M059J (cell line): ENCODE results near the gene SYT6. TPM values are rescaled to one million over a fixed set of nuclear protein-coding genes. Genes with fewer than 3 reads are reported as not detected.

Experiments used
- DNase-seq: peaks from one replicate; pipeline ENCODE4 v3.0.0-alpha.2; 2012; ENCODE audit warnings: low read depth
- total RNA-seq: library from RNA; depleted of rRNA; stranded (reverse); fragments of >200 nt; shearing (Covaris generic); gene quantifications from 2 replicates; pipeline ENCODE4 v1.2.3, GENCODE V29; 2014

SYT6 gene
- total RNA-seq, 1 experiment from 2014 or later: not detected

DNA sequence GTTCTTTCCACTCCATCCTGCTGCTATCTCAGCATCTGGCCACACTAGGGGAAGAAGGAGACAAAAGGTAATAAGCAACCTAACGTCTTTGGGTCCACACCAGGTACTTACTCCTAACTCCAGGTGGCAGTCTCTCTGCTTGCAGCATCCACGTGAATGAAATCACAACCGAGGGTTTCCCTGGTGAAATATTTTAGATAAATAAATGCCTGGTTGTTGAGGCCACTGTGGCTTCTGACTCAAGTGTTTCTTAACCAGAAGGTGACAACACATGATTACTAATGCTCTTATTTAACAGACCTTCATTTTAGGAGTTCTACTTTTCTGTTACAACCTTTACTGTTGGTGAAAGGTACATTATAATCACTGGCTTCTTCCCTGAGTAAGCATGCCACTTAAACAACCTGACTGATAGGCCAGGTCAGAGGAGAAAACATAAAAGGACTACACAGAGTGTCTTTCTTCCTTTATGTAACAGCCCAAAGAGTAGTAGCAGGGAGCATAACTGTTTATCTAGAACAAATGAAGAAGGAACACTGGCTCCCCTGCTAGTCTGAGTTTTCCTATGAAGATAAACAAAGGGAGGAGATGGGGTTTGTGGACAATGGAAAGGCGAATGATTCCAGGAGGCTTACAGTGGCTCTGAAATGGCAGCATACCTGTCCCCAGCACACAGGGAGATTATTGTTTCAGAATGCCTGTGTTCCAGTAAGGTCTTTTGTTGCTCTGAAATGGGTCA is 59.9 kb downstream of the SYT6 start:
- peak; percentile 85 for DNase-seq

DNA sequence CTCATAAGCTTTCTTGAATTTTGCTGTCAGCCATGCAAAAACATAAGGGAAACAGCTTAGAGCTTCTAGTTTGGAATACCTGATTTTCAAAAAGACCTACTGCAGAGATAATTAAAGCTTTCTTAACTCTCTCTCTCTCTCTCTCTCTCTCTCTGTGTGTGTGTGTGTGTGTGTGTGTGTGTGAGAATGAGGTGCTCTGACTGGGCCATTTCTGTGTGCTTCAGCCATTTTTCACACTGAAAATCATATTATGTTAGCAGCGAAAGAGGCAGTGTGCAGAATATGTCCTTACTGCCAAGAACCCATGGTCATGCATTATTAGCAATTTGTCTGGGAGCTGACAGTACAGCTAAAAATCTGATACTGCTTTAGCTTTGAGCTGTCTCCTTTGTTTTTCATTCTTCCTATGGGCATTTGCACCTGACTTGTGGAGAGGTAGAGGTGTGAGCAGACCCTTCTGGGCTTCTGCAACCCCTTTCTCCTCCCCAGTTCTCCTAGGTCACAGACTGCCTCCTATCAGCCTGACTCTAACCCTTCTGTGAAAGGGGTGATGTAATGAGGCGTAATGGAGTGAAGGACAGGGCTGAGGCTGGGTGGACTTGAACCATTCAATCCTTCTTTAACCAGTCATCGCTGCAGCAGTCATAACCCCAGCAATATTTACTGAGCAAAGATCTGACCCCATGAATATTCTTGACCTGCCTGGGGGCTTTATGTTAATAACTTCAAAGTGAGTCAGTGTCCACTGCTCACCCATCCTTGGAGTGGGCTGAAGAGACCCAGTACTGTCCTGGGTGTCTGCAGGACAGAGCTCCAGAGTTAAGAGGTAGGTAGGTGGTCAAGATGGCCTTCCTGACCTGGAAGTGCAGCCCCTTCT is 61.2 kb downstream of the SYT6 start:
- DNase-seq: peak; percentile 19

DNA sequence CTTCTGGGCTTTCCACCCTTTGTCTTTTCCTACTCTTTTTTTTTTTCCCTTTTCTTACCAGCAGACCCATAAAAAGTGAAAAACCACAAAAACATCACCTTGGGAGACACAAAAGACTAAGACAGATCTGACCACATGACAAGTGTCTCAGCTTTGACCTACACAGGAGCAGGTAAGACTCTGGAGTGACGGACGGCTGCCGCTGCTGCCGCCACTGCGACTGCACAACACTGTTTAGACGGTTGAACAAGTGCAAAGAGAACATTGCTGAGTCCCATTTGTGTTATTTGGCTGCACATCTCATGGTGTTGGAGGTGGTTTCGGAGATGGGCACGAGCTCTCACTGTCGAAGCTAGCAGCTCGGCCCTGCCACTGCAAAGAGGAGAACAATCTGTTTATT is 62.0 kb downstream of the SYT6 start:
- DNase-seq: no peak

DNA sequence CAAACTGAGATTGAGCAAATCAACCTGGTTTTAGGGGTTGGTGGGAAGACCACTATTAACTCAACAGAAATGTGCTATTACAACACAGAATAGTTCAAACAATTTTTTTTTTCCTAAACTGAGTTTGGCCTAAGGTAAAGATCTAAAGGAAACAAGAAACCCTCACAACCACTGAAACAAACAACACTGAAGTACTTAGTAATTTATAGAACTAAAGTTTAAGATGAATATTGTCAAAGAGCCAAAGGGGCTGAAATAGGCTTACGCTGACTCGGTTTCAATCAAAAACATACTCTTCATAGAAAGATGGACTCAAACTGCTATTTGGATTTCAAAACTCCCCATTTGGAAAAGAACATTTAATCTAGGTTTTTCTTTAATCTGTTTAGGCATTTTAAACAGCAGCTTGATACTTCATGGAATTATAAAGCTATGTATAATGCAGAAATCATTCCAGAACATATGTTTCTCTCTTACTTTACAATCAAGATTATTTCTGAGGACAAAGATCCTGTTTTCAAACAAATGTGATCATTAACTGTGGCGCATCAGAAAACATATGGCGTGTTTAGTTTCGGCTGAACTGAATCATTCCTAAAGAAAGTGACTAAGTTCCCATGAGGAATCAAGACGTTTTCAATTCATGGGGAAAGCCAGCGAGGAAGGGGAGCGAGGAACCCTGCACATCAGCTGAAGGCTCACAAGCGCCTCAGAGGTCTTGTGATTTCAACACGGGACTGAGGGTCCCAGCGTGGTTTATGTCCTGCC is 62.7 kb downstream of the SYT6 start:
- DNase-seq: no peak

DNA sequence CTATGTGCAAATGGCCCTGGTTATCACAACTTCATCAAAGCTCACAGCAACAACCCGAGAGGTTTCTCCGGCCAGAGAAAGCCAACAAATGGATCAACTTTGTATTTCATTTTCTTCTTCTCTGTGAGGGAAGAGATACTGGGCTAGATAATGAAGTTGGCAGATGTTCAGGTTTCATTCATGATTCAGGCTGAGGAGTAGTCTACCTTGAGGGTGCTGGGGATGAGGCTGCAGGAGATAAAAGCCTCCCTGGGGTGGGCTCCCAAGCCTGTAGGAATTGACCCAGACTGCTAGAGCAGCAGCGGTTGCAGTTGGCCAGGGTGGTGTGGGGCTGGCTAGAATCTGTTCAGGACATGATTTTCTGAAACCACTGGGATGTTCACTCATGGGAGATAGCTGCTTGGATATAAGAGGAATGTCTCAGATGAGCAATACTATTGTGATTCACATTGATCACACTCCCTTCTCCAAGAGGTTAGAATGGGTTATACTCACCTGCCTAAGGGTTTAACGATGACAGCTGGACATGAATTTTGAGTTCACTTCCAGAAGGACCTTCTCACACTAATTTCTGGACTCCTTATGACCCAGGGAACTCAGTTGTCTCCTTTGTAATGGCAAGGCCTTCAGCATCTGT is 64.0 kb downstream of the SYT6 start:
- no peak for DNase-seq

DNA sequence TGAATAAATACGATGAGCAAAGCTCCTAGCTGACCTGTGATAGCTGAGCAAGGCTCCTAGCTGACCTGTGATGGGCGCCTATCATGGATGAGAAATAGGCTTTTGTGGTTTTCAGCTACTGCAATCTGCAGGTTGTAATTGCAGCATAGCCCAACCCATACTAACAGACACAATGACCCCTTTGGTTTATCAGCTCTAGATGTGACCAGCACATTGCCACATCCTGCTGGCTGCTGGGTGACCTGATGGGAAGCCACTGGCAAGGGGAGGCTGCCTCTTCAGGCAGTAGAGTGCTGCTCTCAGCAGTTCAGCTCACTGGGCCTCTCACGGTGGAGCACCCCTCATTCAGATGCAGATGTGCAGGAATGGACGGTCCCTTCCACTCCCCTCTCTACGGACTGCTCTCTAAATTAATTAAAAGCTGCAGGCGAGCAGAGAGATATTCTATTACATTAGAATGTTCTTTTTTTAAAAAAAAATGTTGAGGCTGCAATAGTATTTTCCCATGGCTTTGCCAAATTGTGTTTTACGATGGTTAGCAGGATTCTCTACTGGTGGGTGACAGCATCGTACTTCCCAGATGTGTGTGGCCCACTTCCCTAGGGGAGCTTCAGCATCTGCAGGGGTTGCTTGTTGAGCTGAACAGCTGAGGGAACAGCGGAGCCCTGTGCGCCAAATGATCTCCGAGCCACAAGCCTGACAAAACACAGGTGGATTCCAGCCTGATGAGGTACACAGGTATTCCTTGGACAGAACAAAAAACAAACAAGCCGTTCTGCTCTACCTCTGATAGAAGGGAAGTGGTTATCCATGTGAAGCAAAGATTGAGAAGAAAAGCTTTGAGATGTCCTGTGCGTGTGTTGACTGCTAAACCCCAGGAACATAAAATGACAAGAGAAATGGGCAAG is 65.0 kb downstream of the SYT6 start:
- peak; percentile 54 for DNase-seq

DNA sequence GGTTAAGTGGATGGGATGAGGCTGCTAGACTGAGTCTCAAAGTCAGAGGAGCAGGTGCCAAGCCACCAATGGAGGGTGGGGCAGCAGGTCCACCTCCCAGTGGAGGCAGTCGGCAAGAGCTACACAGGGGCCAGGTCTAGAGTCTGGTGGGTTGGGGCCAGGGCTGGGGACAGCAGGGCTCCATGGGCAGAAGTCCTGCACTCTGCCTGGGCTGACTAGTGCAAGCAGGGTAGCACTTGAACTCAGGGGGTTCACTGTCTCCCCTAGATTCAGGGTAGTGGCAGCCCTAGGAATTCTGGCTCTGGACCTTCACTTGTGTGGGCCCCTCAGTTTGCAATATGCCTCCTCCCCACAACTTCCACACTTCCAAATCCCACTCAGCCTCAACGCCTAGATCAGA is 66.2 kb downstream of the SYT6 start:
- DNase-seq: no peak

DNA sequence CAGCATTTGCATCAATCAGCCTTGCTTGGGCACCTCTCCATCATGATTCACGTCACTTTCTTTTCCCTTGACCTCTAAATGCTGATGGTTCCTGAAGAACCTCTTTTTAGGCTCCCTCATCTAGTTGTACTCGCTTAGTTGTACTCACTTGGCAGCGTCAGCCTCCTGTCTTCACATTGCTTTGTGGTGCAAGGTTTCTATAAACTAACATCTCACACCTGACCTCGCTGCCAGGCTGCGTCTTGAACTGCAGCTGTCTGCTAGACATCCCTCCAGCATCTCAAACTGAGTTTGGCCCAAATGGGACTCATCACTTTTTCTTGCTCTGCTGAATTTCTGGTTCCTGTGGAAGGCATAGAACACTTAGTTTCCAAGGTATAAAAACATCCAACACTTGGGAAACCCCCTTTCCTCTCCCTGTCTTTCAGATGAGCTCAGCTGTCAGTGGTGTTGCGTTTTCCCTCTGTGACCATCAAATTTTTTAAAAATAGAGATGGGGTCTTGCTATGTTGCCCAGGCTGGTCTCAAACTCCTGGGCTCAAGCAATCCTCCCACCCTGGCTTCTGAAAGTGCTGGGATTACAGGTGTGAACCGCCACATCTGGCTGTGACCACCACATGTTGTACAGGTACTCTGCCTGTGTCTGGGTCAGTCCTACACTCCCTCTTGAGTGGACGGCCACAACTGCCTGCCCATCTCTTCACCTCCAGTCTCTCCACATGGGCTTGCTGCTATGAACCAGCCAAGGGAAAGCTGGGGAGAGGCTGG is 66.9 kb downstream of the SYT6 start:
- DNase-seq: no peak

DNA sequence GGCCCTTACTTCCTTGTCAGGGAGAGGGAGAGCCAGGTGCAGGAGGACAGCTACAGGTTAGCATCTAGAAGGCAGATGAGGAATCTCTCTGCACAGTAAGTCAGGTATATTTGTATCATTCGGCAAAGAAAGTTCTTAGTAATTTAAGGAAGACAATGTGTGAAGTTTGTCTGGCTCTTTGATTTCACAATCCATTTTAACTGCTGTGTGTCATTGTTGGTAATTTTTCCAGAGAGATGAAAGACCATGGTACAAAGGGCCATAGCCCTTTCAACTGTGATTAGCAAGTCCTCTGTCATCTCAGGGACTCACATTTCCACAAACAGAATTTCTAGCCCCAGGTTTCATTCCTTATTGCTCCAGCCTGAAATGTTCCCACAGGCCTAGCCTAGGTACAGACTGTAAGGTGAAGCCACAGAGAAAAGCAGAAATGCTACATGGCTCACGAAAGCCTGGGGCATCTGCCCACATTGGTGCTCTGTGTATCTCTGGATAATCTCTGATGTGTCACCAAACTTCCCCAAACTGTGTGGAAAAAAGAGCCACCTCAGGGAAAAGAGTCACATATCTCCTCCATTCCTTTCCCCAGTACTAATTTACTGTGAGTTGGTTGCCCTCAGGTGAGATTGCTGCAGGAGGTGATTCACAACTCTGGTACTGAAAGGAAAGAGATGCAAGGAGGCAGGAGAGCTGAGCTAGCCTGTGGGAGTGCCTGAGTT is 70.6 kb downstream of the SYT6 start:
- DNase-seq: peak; percentile 80

DNA sequence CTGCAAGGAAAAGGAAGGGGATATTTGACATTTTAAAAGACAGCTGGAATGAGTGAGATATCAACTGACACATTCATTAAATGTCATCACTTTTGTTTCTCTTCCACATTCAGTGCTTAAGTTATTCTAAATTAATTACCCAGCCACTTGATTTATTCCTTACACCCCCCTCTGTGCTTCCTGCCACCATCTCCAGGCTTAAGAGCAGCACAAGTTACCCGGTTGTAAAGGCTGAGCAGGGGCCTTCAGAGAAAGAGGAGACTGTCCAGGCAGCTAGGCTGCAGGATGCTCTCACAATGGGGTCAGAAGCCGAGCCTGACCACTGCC is 71.4 kb downstream of the SYT6 start:
- no peak for DNase-seq

DNA sequence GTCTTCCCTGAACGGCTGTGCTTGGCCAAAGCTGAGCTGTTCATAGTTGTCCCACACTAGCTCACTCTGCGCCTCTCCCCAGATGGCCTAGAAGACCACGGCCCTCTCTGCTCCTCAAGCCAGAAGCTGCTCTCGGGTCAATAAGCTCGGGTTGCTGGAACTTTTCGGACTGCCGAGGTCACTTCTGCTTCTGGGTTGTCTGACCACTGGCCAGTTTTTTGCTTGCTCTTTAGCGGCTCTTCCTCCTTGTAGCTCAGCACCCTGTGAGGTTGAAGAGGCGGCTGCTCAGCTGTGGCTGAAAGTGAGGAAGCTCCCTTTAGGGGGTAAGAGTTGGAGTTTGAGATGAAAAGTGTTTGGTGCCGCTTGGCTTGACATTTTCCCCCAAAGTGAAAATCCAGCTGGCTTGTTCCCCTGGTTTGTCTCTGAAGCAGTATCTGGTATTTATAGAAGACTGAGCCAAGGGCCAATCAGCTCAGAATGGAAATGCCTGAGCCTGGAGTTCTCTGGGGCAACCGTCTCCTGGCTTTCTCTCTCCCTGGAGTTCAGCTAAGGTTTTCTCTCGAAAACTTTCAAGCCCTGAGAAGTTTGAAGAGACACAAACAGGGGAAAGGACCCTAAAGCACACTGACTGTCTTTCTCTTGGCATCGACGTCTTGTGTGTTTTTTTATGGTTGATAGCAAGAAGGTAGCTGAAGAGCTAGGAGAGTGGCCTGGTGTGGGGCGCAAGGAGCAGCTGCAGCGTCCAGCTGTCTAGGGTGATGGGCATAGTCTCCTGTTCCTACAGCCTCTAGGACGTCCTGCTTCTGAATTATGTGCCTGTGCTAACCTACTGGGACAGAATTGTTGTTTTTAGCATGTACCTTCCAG is 72.0 kb downstream of the SYT6 start:
- no peak for DNase-seq

DNA sequence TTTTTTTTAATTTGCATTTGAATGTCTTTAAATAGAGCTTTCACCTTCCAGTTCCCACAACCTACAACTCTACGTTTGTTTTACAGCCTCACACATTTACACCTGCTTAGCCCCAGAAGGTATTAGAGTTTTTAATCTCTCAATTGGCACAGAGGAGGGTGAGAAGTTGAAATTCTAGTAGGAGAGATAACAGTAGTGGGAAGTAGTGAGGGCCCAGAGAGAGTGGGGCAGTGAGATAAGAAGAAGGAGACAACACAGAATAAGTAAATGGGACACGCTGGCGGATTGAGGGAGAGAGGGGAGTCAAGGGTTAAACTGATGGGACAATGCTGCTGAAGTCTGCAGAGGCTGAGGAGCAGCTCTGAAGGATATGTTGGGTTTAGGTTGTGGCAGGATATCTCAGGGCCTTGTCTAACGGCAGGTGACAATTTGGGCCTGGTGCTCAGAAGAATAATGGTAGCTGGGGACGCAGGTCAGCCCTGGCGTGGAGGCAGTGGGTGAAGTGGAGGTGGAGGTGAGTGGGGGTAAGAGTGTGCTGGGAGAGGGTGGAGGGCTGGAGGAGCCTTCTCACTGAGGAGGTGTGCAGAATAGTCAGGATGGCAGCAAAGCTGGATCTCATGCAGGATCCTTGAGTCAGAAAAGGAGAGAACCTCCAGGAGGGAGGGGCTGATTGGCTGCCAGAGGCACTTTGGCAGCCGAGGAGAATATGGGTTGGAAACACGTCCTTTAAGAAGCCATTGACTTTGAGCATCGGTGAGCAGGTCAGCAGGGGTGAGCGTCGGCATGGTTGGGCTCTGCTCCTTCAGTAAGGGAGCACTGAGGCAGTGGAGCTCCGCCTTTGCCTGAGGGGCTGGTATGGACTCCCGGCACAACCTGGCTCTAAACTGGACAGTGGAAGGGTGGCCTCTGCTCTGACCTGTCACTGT is 72.9 kb downstream of the SYT6 start:
- DNase-seq: no peak

DNA sequence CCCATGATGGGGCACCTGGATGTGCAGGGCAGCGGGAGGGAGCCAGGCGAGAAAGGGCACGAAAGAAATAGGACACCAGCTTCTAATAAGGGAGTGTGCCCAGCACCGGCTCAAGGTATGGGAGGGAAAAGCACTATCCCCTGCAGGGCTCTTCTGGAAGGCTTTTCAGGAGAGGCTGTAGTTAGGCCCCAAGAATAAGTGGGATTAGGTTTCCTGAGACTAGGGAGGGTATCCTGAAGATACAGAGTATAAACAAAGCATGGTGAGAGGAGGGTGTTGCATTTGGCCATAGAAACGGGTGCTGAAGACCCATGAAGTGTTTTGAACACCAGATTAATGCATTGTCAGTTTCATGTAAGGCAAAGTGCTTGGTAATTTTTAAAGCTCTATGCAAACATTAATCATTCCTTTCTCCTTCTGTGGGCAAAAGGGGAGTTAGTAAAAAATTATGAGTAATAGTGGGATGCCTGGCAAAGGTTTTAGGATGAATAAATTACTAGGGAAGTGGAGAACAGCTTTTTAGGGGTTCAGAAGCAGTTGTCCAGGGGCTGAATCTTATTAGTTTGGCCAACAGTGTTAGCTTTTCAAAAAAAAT is 74.0 kb downstream of the SYT6 start:
- no peak for DNase-seq

DNA sequence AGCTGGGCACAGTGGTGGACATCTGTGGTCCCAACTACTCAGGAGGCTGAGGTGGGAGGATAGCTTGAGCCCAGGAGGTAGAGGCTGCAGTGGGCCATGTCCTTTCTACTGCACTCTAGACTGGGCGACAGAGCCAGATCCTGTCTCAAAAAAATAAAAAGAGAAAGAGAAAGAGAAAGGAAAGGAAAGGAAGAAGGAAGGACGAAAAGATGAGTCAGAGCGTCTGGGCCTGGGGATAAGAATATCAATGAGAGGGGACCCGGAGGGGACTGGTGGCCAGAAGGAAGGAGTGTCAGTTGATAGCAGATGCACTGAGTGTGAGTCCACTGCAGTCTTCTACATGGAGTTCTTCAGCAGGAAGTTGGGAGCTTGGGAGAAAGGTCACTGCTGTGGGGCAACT is 75.6 kb downstream of the SYT6 start:
- peak; percentile 17 for DNase-seq

DNA sequence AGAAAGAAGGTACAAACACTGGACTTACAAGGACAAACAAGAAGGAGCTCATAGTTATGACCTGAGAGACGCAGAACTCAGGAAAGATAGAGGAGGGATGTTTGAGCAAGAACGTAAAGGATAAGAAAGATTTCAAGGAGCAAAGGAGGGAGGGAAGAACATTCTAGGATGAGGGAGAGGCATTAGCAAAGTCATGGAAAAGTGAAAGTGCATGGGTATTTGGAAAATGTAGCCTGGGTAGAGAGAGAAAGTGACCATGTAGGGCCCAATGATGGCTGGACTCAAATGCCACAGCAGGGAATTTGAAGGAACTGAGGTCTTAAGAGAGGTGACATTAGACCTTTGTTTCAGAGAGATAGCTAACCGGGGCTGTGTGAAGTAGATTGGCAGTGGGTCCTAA is 76.5 kb downstream of the SYT6 start:
- DNase-seq: no peak

DNA sequence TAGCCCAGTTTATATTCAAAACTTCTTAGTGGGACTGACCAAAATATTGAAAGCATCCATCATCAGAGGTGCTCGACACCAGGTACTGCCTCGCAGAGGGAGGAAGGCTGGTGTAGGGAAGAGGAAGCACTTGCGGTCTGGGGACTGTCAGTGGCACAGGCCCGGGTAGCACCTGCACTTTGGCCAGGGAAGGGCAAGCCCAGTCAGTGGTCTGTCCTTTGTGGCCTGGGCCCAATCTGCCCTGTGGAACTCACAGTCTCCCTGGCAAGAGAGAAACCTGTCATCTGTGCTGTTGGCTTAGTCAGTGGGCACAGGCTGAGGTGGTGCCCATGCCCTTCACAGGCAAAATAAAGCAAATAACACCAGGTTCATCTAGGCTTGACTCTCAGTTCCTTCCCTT is 77.4 kb downstream of the SYT6 start:
- DNase-seq: no peak
